Psoas muscle (tissue), 8 donors: ENCODE data around the gene ZDHHC7. TPM values are rescaled to one million over a fixed set of nuclear protein-coding genes. Genes with fewer than 3 reads are reported as not detected.

Experiments
- ATAC-seq, 4 donors: fragments of 200-7000 bp; cut with Tn5 transposase; one replicate each; pipeline ENCODE4 v1.9.1; 2020; ENCODE audit warnings: moderate library complexity in 3 of 4, mild to moderate bottlenecking in 2 of 4
- DNase-seq, 2 donors: peaks; one replicate each; pipeline ENCODE4 v3.0.0-alpha.2; 2020
- H3K27ac ChIP-seq: fragments of 200-600 bp; one replicate; pipeline ENCODE4 v1.8.0; 2022
- H3K27me3 ChIP-seq, 3 donors: fragments of 200-600 bp in 1 of 3; one replicate each; pipeline versions ENCODE4 v1.6.1 to v1.8.0; 2013 to 2022; ENCODE audit warnings: low read length in 2 of 3, mild to moderate bottlenecking in 2 of 3, moderate library complexity in 1 of 3; ENCODE audit not compliant: insufficient read depth in 3 of 3
- H3K36me3 ChIP-seq, 2 donors: fragments of 200-600 bp in 1 of 2; one replicate each; pipeline versions ENCODE4 v1.6.1 to v1.8.0; 2013 to 2022; ENCODE audit warnings: low read depth in 1 of 2, mild to moderate bottlenecking in 1 of 2, moderate library complexity in 1 of 2; ENCODE audit not compliant: insufficient read depth in 1 of 2
- H3K4me1 ChIP-seq: fragments of 200-600 bp; one replicate; pipeline ENCODE4 v1.8.0; 2022
- H3K4me3 ChIP-seq: fragments of 200-600 bp; one replicate; pipeline ENCODE4 v1.8.0; 2022; ENCODE audit warnings: mild to moderate bottlenecking
- H3K9me3 ChIP-seq: fragments of 200-600 bp; one replicate; pipeline ENCODE4 v1.8.0; 2022
- CTCF ChIP-seq: fragments of 200-600 bp; IDR thresholded peaks from one replicate; pipeline ENCODE4 v1.8.0; 2022; ENCODE audit warnings: antibody characterized with exemption
- WGBS, 3 donors: extraction: QIAGEN DNeasy Blood & Tissue Kit; methylation state at CpG; one replicate each; pipeline versions ENCODE4 v1.1.6 to v1.1.7; 2013; 5-methylcytosine and 5-hydroxymethylcytosine counted together
- intact Hi-C, 2 donors: fragments of 100-400 bp; cut with DNase I; formaldehyde crosslinking; loops; one replicate each; pipeline versions ENCODE4 v1.11.0 to v1.14.2; 2022
- long read RNA-seq, 2 donors: library from polyadenylated mRNA; unstranded; transcript quantifications; one replicate each; pipeline ENCODE4 v2.0.0, GENCODE V29; 2021
- polyA plus RNA-seq, 3 donors: library from polyadenylated mRNA; stranded (reverse); fragments of 200-250 nt; gene quantifications; one replicate each; pipeline ENCODE4 v1.2.3, GENCODE V29; 2013
- total RNA-seq, 4 donors: library from RNA; stranded (reverse); fragmentation: NEBNext Ultra II Directional in 2 of 4; extraction: Animal tissue kit (Norgen Biotek cat#: 25700) in 2 of 4; gene quantifications; one replicate each; pipeline versions ENCODE4 v1.2.1 to v1.2.4, GENCODE V29; 2021 to 2023
- donor health status: healthy with polysubstance abuse.
- donor health status: DM: no; HTN: no; CAD: no; lungs with moderate emphysema.
- donor health status: Bipolar disorder and iron deficiency.
- donor health status: healthy.
- donor health status: DM: yes; HTN: yes; CAD: no.
- donor health status: DM: no; HTN: no; CAD: no.
- donor health status: DM: no; HTN: no; CAD: no.
- donor health status: DM: yes; HTN: yes; CAD: no.

The ZDHHC7 gene
- total RNA-seq (10 to 100 TPM; 33.2 to 52.3 (median 44.8) TPM), polyA plus RNA-seq (10 to 100 TPM; 19.7 to 96.0 (median 26.6) TPM)
- long read RNA-seq, donor 1, transcript ZDHHC7-201 (8 exons, 3,442 nt): major isoform, 31 of 55 reads
- long read RNA-seq, donor 1, transcript ZDHHC7-205 (5 exons, 582 nt): minor isoform, 5 of 55 reads
- long read RNA-seq, donor 1, partial matches to known transcripts: 4 of 55 reads
- long read RNA-seq, donor 1, other reads (novel, unspliced or antisense): 11 of 55 reads
- long read RNA-seq, donor 2, transcript ZDHHC7-201 (8 exons, 3,442 nt): major isoform, 86 of 141 reads
- long read RNA-seq, donor 2, transcript ZDHHC7-204 (2 exons, 603 nt): minor isoform, 6 of 141 reads
- long read RNA-seq, donor 2, transcript ZDHHC7-205 (5 exons, 582 nt): minor isoform, 9 of 141 reads
- long read RNA-seq, donor 2, partial matches to known transcripts: 16 of 141 reads
- long read RNA-seq, donor 2, other reads (novel, unspliced or antisense): 19 of 141 reads

GRCh38 chr16:85010931-85011845 lies at the start of gene ZDHHC7:
Gene ZDHHC7, minus strand, starts transcription at chr16:85011535. Its CDS starts 20,917 bp downstream, at chr16:84990618.
- H3K9me3 ChIP-seq: no peaks in the 10 kb centered on the region
- peak within 1 kb of the TSS; percentile 99 for H3K27ac ChIP-seq
- peaks cover 39% of the 10 kb centered on the region for H3K4me1 ChIP-seq

GRCh38 chr16:85058909-85059308 lies 47.6 kb upstream of the ZDHHC7 start:
- Histone ChIP-seq H3K27me3 (no peaks in the 10 kb centered on the region), H3K36me3 (no peaks in the 10 kb centered on the region), H3K4me1 (peaks cover 5% of the 10 kb centered on the region), H3K9me3 (no peaks in the 10 kb centered on the region), H3K4me3 (no peak overlapping the region), H3K27ac (no peak overlapping the region)
- 67 to 97% (median 72%) methylated on average over 4 of the region's 4 CpGs for WGBS, 3 donors
- DNase-seq (no peak), ATAC-seq (no peak)
- intact Hi-C loops: loop anchor here in 1 of 2 donors (10.0 kb wide), 1 partner anchor 64 kb away; no protein-coding TSS in a partner anchor
- no peak for TF ChIP-seq CTCF

More at GRCh38 chr16:85010931-85011845, at the start of gene ZDHHC7:
- 0% methylated on average over 54 to 86 of the region's 86 CpGs for WGBS, 3 donors
- H3K27me3 ChIP-seq: peaks cover 0 to under 1% (median 0%) of the 10 kb centered on the region in 3 donors
- intact Hi-C loops: no loop called here
- H3K36me3 ChIP-seq: no peaks in the 10 kb centered on the region
- peak; percentile 8 for TF ChIP-seq CTCF
- H3K4me3 ChIP-seq: peak within 1 kb of the TSS; percentile 84
- ATAC-seq (peak; percentile 93 to 96 (median 95)), DNase-seq (peak; percentile 89 to 95)

- Histone ChIP-seq H3K27ac (no peak overlapping the region), H3K9me3 (no peaks in the 10 kb centered on the region), H3K27me3 (no peaks in the 10 kb centered on the region), H3K4me3 (no peak overlapping the region), H3K4me1 (peaks cover 5% of the 10 kb centered on the region), H3K36me3 (no peaks in the 10 kb centered on the region)
- ATAC-seq: no peak
- DNase-seq: no peak
- intact Hi-C loops: loop anchor here in 1 of 2 donors (10.0 kb wide), 1 partner anchor 63 kb away; no protein-coding TSS in a partner anchor
- no peak for TF ChIP-seq CTCF
- 93 to 97% (median 96%) methylated on average over 7 of the region's 7 CpGs for WGBS, 3 donors
These were observed 46.6 kb upstream of the ZDHHC7 start for GRCh38 chr16:85057948-85058347.

- peak in 3 of 4 donors; percentile 46 to 48 (median 46) for ATAC-seq
- TF ChIP-seq CTCF: no peak
- 90 to 96% (median 90%) methylated on average over 9 of the region's 9 CpGs for WGBS, 3 donors
- Histone ChIP-seq H3K4me3 (no peak overlapping the region), H3K27me3 (no peaks in the 10 kb centered on the region), H3K36me3 (no peaks in the 10 kb centered on the region), H3K27ac (no peak overlapping the region), H3K4me1 (peaks cover 5% of the 10 kb centered on the region), H3K9me3 (no peaks in the 10 kb centered on the region)
- no peak for DNase-seq
- intact Hi-C loops: loop anchor here in 1 of 2 donors (10.0 kb wide), 1 partner anchor 63 kb away; no protein-coding TSS in a partner anchor
These were observed 46.0 kb upstream of the ZDHHC7 start for GRCh38 chr16:85057212-85057889.
